Myocyte (in vitro differentiated cells): ENCODE measurements around the gene WIPF3. TPM values are rescaled to one million over a fixed set of nuclear protein-coding genes. Genes with fewer than 3 reads are reported as not detected.

Experiments
- DNase-seq: peaks from one replicate; pipeline ENCODE4 v3.0.0-alpha.2; 2012; ENCODE audit warnings: low read depth
- total RNA-seq: library from RNA; depleted of rRNA; stranded (reverse); fragments of >200 nt; gene quantifications from 2 replicates; pipeline ENCODE4 v1.2.3, GENCODE V29; 2014

The WIPF3 gene
- total RNA-seq, 1 donor from 2014 or later = 2.5 TPM

DNA sequence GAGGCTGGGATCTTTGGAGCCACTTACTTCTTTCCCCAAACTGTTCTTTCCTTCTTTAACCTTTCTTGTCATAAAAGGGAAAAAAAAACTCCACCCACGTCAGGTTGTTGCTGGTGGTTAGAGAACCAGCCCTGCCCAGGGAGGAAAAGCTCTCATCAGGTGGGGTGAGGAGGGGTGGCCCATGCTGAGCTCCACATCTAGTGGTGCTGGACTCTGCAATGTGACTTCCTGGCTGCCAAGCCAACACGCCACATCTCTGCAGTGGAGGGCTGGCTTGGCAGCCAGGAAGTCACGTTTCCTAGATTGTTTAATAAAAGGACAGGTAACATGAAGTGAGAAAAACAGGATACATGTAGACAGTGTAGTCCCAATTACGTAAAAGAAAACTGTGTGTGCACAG lies 37.4 kb downstream of the WIPF3 start:
- no peak for DNase-seq

- DNase-seq = no peak
These were observed 38.3 kb downstream of the WIPF3 start for GRCh38 chr7:29844559-29844958.

GRCh38 chr7:29847496-29847895 lies 41.2 kb downstream of the WIPF3 start:
- no peak for DNase-seq

- no peak for DNase-seq
These were observed 41.6 kb downstream of the WIPF3 start for GRCh38 chr7:29847916-29848315.

- DNase-seq = no peak
These were observed 42.6 kb downstream of the WIPF3 start for GRCh38 chr7:29848941-29849340.

DNA sequence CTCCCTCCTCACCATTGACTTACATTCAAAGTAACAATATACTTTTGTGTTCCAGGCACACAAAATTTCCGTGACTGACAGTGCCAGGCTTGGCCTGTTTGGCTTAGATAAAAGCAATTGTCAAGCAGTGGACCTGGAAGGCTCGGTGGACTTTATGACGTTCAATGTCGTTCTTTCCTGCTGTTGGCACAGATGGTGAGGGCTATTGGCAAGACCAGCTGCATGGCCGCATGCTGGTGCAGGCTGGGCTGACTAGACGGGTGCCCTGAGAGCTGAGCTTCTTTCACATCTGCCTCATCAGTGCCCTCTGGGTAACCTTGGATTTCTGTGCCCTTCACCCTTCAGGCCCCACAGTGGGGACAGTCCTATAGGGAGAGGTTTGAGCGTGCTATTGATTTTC lies 45.2 kb downstream of the WIPF3 start:
- no peak for DNase-seq

DNA sequence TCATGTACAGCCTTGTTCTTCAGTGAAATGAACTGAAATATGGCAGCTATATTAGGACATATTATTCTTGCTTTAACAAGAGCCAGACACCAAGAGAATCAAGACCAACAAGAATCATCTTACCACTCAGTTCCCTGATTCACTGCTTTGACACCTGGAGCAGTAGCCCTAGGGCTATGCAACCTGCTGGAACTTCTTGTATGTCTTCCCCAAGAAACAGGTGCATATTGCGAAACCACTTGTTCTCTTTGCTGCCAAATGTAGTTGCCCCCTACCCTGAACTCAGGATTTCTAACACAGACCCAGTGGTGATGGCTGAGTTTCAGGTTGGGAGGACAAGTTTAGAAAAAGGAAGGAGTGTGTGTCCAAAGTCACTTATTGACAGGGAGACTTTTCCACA lies 46.1 kb downstream of the WIPF3 start:
- no peak for DNase-seq

- DNase-seq = peak; percentile 97
These were observed 46.8 kb downstream of the WIPF3 start for GRCh38 chr7:29853072-29853471.

- DNase-seq = no peak
These were observed 47.5 kb downstream of the WIPF3 start for GRCh38 chr7:29853789-29854188.

DNA sequence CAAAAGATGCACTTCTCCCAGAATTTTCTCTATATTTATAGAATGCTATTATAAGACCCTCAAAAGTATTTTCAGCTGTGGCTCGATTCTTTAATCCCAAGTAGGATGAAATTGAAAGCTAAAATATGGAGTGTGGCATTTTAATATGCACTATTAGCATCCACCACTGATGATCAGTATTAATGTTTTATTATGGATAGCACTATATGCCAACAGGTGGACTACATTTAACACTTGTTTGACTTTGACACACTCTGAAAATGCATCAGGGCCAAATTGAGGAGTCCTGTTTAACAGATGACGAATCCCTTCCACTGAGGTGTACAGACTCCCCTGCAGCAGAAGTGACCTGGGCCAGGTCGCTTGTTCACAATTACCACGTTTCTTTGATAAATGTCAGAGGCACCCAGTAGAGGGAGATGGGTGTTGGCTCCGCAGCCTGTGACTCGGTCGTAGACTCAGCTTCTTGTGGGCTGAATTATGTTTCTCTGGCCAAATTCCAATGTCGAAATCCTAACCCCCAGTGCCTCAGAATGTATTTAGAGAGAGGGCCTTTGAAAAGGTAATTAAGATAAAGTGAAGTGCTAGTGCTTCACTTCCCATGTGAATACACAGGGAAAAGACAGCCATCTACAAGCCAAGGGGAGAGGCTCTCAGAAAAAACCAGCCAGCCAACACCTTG lies 48.1 kb downstream of the WIPF3 start:
- peak; percentile 59 for DNase-seq

DNA sequence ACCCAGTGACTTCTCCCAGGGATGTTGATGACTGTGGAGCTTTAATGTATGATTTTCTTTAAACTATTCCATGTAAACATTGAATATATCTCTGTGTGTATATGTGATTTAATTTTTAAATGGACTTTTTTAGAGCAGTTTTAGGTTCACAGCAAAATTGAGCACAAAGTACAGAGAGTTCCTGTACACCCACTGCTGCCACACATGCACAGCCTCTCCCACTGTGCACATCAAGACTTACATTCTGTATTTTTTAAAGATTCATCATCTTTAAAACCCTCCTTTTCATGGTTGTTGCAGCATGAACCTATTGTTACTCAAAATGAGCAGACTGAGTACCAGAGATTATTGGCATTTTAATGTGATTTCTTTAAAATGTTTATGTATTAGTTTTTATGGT lies 51.3 kb downstream of the WIPF3 start:
- DNase-seq = no peak

DNA sequence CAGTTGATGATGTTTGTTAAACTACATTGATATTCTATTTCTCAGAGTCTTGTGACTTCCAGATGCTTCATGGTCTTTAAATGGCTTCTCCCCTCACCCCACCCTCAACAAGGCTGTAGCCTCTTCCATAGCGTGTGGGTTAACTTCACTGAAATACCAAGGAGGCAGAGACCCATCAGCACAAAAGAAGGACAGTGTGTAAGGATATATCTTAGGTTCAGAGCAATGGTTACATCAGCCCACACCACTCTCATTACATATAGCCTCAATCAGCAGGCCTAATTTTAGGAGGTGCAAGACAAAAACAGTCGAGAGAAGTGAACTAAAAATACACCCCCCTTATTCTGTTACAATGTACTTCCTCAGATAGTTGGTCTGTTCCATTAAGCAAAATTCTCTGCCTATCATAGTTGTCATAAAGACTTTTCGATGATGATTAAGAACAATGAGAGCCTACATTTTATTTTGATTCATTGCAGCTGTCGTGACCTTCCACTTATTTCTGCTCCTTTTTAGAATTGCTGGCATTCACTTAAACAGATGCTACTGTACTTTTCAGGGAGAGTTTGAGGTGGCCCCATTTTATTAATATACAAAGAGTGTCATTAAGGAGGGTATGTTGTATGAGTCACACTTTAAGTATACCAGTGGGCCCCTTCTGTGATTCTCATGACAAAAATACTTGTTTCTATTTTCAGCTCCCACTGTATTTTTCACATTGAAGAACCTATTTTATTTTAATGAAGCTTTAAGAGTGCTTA lies 52.1 kb downstream of the WIPF3 start:
- peak; percentile 90 for DNase-seq

GRCh38 chr7:29859104-29859503 lies 52.8 kb downstream of the WIPF3 start:
- DNase-seq = peak; percentile 62

- no peak for DNase-seq
These were observed 53.3 kb downstream of the WIPF3 start for GRCh38 chr7:29859524-29860185.

DNA sequence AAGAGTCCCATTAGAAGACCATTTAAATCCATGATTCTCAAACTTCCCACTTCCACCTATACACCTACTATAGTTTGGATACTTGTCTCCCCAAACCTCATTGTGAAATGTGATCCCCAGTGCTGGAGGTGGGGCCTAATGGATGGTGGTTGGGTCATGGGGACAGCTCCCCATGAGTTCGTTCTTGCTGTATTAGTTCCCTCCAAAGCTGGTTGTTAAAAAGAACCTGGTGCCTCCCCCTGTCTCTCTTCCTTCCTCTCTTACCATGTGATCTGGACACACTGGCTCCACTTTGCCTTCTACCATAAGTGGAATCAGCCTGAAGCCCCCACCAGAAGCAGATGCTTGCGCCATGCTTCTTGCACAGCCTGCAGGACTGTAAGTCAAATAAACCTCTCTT lies 53.9 kb downstream of the WIPF3 start:
- no peak for DNase-seq

GRCh38 chr7:29861884-29862283 lies 55.6 kb downstream of the WIPF3 start:
- DNase-seq = no peak

- DNase-seq = peak; percentile 66
These were observed 58.3 kb downstream of the WIPF3 start for GRCh38 chr7:29864656-29865055.

DNA sequence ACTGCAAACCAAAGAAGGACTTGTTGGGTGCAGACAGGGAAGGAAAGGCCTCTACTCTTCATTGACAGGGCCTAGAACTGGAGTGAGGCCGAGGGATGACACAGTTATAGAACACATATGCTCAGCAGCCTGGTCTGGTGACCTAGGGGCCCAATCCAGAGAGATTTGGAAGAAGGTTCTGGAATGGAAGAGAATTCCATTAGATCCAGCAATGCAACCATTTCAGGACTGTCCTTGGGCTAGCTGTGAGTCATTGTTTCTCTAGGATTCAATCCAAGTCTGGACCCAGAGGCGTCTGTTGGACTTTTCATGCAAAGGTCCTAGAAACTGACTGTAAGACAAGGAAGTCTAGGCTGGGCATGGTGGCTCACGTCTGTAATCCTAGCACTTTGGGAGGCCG lies 59.2 kb downstream of the WIPF3 start:
- peak; percentile 67 for DNase-seq

DNA sequence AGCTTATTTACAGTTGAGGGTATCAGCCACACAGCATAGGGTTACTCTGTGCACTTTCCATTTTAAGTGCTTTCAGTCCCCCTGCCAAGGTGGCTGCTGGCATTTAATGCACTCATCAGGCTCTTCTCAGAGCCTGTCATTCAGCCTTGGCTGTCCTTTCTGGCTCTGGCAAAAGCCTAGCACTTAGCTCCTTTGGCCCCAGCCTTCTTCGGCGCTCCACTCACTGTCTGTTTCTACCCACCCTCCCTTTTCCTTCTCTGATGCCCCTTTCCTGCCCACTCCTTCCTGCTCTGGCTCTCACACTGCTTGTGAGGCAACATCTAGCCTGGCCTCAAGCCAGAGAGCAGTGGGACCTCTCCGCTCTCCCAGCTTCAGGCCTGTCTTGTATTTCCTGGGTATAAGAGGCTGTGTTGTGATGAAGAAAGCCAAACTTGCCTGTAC lies 60.2 kb downstream of the WIPF3 start:
- DNase-seq = no peak

GRCh38 chr7:29871787-29872398 lies 65.6 kb downstream of the WIPF3 start:
- DNase-seq = peak; percentile 55

- no peak for DNase-seq
These were observed 67.5 kb downstream of the WIPF3 start for GRCh38 chr7:29873644-29874294.
